ENCODE data around the gene PDE4B.

DNA sequence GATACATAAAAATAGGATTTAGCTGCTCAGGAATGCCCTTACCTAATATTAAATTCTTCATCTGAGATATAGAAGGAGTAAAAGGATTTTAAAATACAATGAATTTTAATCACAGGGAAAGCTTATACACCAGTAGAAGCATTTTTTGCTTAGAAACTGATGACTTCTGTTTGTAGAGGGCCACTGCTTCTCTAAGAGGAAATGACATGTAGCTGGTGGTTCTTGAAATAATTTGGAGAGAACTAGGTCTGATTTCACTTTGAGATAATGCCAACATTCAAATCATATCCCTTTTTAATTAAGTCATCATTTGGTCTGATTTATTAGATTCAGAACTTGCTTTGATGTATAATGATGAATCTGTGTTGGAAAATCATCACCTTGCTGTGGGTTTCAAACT lies 574.7 kb downstream of the PDE4B start:
- TF ChIP-seq, protein P1, sequence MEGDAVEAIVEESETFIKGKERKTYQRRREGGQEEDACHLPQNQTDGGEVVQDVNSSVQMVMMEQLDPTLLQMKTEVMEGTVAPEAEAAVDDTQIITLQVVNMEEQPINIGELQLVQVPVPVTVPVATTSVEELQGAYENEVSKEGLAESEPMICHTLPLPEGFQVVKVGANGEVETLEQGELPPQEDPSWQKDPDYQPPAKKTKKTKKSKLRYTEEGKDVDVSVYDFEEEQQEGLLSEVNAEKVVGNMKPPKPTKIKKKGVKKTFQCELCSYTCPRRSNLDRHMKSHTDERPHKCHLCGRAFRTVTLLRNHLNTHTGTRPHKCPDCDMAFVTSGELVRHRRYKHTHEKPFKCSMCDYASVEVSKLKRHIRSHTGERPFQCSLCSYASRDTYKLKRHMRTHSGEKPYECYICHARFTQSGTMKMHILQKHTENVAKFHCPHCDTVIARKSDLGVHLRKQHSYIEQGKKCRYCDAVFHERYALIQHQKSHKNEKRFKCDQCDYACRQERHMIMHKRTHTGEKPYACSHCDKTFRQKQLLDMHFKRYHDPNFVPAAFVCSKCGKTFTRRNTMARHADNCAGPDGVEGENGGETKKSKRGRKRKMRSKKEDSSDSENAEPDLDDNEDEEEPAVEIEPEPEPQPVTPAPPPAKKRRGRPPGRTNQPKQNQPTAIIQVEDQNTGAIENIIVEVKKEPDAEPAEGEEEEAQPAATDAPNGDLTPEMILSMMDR (IDR thresholded peaks at IDR 0.05; ENCODE audit: low read depth, low read length): no peak
- no peak for TF ChIP-seq EZH2phosphoT487 (IDR thresholded peaks at IDR 0.05; ENCODE audit: low read depth)
